Raji (cell line): Measurements from ENCODE around the gene FANK1.

Source experiments
- POLR2A ChIP-seq: IDR thresholded peaks from 2 replicates; pipeline ENCODE4 v1.6.1; 2011; ENCODE audit warnings: low read depth, low read length, control low read depth; ENCODE audit not compliant: insufficient read depth

FANK1 gene

GRCh38 chr10:125878957-125879835 lies 17.2 kb upstream of the FANK1 start:
- no peak for TF ChIP-seq POLR2A

- no peak for TF ChIP-seq POLR2A
Measured at GRCh38 chr10:125880719-125881118, 15.6 kb upstream of the FANK1 start.

- no peak for TF ChIP-seq POLR2A
Measured at GRCh38 chr10:125881192-125881591, 15.2 kb upstream of the FANK1 start, which contains the start of gene DHX32. DHX32 (minus strand) TSS chr10:125881292; CDS start chr10:125880824, 468 bp downstream.

- TF ChIP-seq POLR2A: no peak
Measured at GRCh38 chr10:125882596-125882995, 13.8 kb upstream of the FANK1 start.

GRCh38 chr10:125883211-125883610 lies 13.2 kb upstream of the FANK1 start:
- TF ChIP-seq POLR2A: no peak

GRCh38 chr10:125886914-125887512 lies 9.4 kb upstream of the FANK1 start:
- TF ChIP-seq POLR2A: no peak

- TF ChIP-seq POLR2A: no peak
Measured at GRCh38 chr10:125911145-125911544, 14.8 kb downstream of the FANK1 start.

GRCh38 chr10:125911990-125912389 lies 15.6 kb downstream of the FANK1 start:
- TF ChIP-seq POLR2A: no peak

- no peak for TF ChIP-seq POLR2A
Measured at GRCh38 chr10:125916977-125917376, 20.6 kb downstream of the FANK1 start.

- no peak for TF ChIP-seq POLR2A
Measured at GRCh38 chr10:125925262-125925834, 29.0 kb downstream of the FANK1 start.

- no peak for TF ChIP-seq POLR2A
Measured at GRCh38 chr10:125926247-125926646, 29.9 kb downstream of the FANK1 start.

- TF ChIP-seq POLR2A: no peak
Measured at GRCh38 chr10:125928928-125929585, 32.7 kb downstream of the FANK1 start.

- TF ChIP-seq POLR2A: no peak
Measured at GRCh38 chr10:125929618-125930017, 33.3 kb downstream of the FANK1 start.

- no peak for TF ChIP-seq POLR2A
Measured at GRCh38 chr10:125933693-125934092, 37.3 kb downstream of the FANK1 start.

GRCh38 chr10:125936331-125936730 lies 40.0 kb downstream of the FANK1 start:
- no peak for TF ChIP-seq POLR2A
